ENCODE data around the gene ABCA7.

ABCA7 gene

GRCh38 chr19:1073063-1073955 lies 33.4 kb downstream of the ABCA7 start:
- H3K36me3 ChIP-seq (ENCODE audit: control insufficient read depth, insufficient read depth, low read length) = no peaks in the 10 kb centered on the region
- H3K27ac ChIP-seq (ENCODE audit: low read depth, low read length) = no peak overlapping the region
- H3K4me3 ChIP-seq (ENCODE audit: low read length) = no peak overlapping the region
- peaks cover 14% of the 10 kb centered on the region for H3K27me3 ChIP-seq (ENCODE audit: control insufficient read depth, insufficient read depth, low read length)
- H3K9ac ChIP-seq (ENCODE audit: low read length) = no peak overlapping the region
- H3K4me1 ChIP-seq (ENCODE audit: control insufficient read depth, insufficient read depth, low read length) = no peaks in the 10 kb centered on the region

GRCh38 chr19:1073956-1074517 lies 34.1 kb downstream of the ABCA7 start:
- H3K9ac ChIP-seq (ENCODE audit: low read length) = no peak overlapping the region
- no peaks in the 10 kb centered on the region for H3K4me1 ChIP-seq (ENCODE audit: control insufficient read depth, insufficient read depth, low read length)
- peaks cover 14% of the 10 kb centered on the region for H3K27me3 ChIP-seq (ENCODE audit: control insufficient read depth, insufficient read depth, low read length)
- H3K4me3 ChIP-seq (ENCODE audit: low read length) = no peak overlapping the region
- no peaks in the 10 kb centered on the region for H3K36me3 ChIP-seq (ENCODE audit: control insufficient read depth, insufficient read depth, low read length)
- H3K27ac ChIP-seq (ENCODE audit: low read depth, low read length) = no peak overlapping the region

GRCh38 chr19:1074544-1075283 lies 34.8 kb downstream of the ABCA7 start:
- H3K4me3 ChIP-seq (ENCODE audit: low read length) = peak overlapping the region; percentile 37
- no peak overlapping the region for H3K9ac ChIP-seq (ENCODE audit: low read length)
- no peak overlapping the region for H3K27ac ChIP-seq (ENCODE audit: low read depth, low read length)
- H3K4me1 ChIP-seq (ENCODE audit: control insufficient read depth, insufficient read depth, low read length) = no peaks in the 10 kb centered on the region
- H3K36me3 ChIP-seq (ENCODE audit: control insufficient read depth, insufficient read depth, low read length) = no peaks in the 10 kb centered on the region
- H3K27me3 ChIP-seq (ENCODE audit: control insufficient read depth, insufficient read depth, low read length) = peaks cover 11% of the 10 kb centered on the region

GRCh38 chr19:1076046-1076386 lies 36.1 kb downstream of the ABCA7 start:
- H3K9ac ChIP-seq (ENCODE audit: low read length) = no peak overlapping the region
- H3K36me3 ChIP-seq (ENCODE audit: control insufficient read depth, insufficient read depth, low read length) = no peaks in the 10 kb centered on the region
- H3K4me1 ChIP-seq (ENCODE audit: control insufficient read depth, insufficient read depth, low read length) = no peaks in the 10 kb centered on the region
- no peak overlapping the region for H3K27ac ChIP-seq (ENCODE audit: low read depth, low read length)
- peaks cover 11% of the 10 kb centered on the region for H3K27me3 ChIP-seq (ENCODE audit: control insufficient read depth, insufficient read depth, low read length)
- no peak overlapping the region for H3K4me3 ChIP-seq (ENCODE audit: low read length)

- Histone ChIP-seq H3K27me3 (ENCODE audit: control insufficient read depth, insufficient read depth, low read length) (peaks cover 11% of the 10 kb centered on the region), H3K27ac (ENCODE audit: low read depth, low read length) (no peak overlapping the region), H3K9ac (ENCODE audit: low read length) (no peak overlapping the region), H3K4me1 (ENCODE audit: control insufficient read depth, insufficient read depth, low read length) (no peaks in the 10 kb centered on the region), H3K36me3 (ENCODE audit: control insufficient read depth, insufficient read depth, low read length) (peaks cover 2% of the 10 kb centered on the region), H3K4me3 (ENCODE audit: low read length) (no peak overlapping the region)
These were observed 37.0 kb downstream of the ABCA7 start for GRCh38 chr19:1076951-1077350.

GRCh38 chr19:1079566-1080111 lies 39.7 kb downstream of the ABCA7 start:
- Histone ChIP-seq H3K4me3 (ENCODE audit: low read length) (no peak overlapping the region), H3K36me3 (ENCODE audit: control insufficient read depth, insufficient read depth, low read length) (peaks cover 2% of the 10 kb centered on the region), H3K9ac (ENCODE audit: low read length) (no peak overlapping the region), H3K27me3 (ENCODE audit: control insufficient read depth, insufficient read depth, low read length) (no peaks in the 10 kb centered on the region), H3K4me1 (ENCODE audit: control insufficient read depth, insufficient read depth, low read length) (no peaks in the 10 kb centered on the region), H3K27ac (ENCODE audit: low read depth, low read length) (no peak overlapping the region)

- H3K4me1 ChIP-seq (ENCODE audit: control insufficient read depth, insufficient read depth, low read length) = no peaks in the 10 kb centered on the region
- H3K36me3 ChIP-seq (ENCODE audit: control insufficient read depth, insufficient read depth, low read length) = peaks cover 2% of the 10 kb centered on the region
- no peaks in the 10 kb centered on the region for H3K27me3 ChIP-seq (ENCODE audit: control insufficient read depth, insufficient read depth, low read length)
- H3K4me3 ChIP-seq (ENCODE audit: low read length) = no peak overlapping the region
- no peak overlapping the region for H3K27ac ChIP-seq (ENCODE audit: low read depth, low read length)
- no peak overlapping the region for H3K9ac ChIP-seq (ENCODE audit: low read length)
These were observed 40.7 kb downstream of the ABCA7 start for GRCh38 chr19:1080360-1081161.

GRCh38 chr19:1081301-1082164 lies 41.6 kb downstream of the ABCA7 start:
- Histone ChIP-seq H3K9ac (ENCODE audit: low read length) (no peak overlapping the region), H3K27ac (ENCODE audit: low read depth, low read length) (no peak overlapping the region), H3K4me3 (ENCODE audit: low read length) (peak overlapping the region; percentile 44), H3K4me1 (ENCODE audit: control insufficient read depth, insufficient read depth, low read length) (no peaks in the 10 kb centered on the region), H3K36me3 (ENCODE audit: control insufficient read depth, insufficient read depth, low read length) (peaks cover 2% of the 10 kb centered on the region), H3K27me3 (ENCODE audit: control insufficient read depth, insufficient read depth, low read length) (no peaks in the 10 kb centered on the region)

- H3K36me3 ChIP-seq (ENCODE audit: control insufficient read depth, insufficient read depth, low read length) = peaks cover 2% of the 10 kb centered on the region
- peak overlapping the region; percentile 44 for H3K4me3 ChIP-seq (ENCODE audit: low read length)
- no peaks in the 10 kb centered on the region for H3K27me3 ChIP-seq (ENCODE audit: control insufficient read depth, insufficient read depth, low read length)
- no peak overlapping the region for H3K27ac ChIP-seq (ENCODE audit: low read depth, low read length)
- H3K9ac ChIP-seq (ENCODE audit: low read length) = no peak overlapping the region
- H3K4me1 ChIP-seq (ENCODE audit: control insufficient read depth, insufficient read depth, low read length) = no peaks in the 10 kb centered on the region
These were observed 42.4 kb downstream of the ABCA7 start for GRCh38 chr19:1082165-1082927.

- peaks cover 6% of the 10 kb centered on the region for H3K36me3 ChIP-seq (ENCODE audit: control insufficient read depth, insufficient read depth, low read length)
- H3K9ac ChIP-seq (ENCODE audit: low read length) = no peak overlapping the region
- H3K4me3 ChIP-seq (ENCODE audit: low read length) = peak overlapping the region; percentile 44
- H3K4me1 ChIP-seq (ENCODE audit: control insufficient read depth, insufficient read depth, low read length) = no peaks in the 10 kb centered on the region
- H3K27me3 ChIP-seq (ENCODE audit: control insufficient read depth, insufficient read depth, low read length) = no peaks in the 10 kb centered on the region
- H3K27ac ChIP-seq (ENCODE audit: low read depth, low read length) = no peak overlapping the region
These were observed 43.3 kb downstream of the ABCA7 start for GRCh38 chr19:1082928-1083816.
